ENCODE data around the gene SPATA24. TPM values are rescaled to one million over a fixed set of nuclear protein-coding genes. Genes with fewer than 3 reads are reported as not detected.
"Not testable (repeated sequence)": the region's sequence is repeated elsewhere in the genome, so short reads cannot be mapped to it uniquely, and the experiment has no call there.

SPATA24 gene
- polyA plus RNA-seq, 4 donors, result 9.6 to 13.8 (median 11.7) TPM

DNA sequence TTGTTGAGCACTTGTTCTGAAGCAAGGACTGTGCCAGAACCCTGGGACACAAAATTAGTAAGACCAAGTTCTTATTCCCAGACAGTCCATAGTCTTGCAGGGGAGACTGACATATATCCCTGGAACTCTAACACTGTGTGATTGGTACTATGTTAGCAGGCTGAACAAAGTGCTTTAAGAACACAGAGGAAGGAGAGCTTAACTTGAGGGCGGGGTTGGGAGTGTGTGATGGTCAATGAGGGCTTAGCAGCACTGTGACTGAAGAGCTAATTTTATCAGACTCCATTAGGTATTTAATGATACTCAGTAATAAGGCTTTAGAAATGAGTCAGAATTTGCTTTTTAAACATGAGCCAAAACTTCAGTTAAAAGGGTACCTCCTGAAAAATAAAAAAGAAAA is 14.9 kb upstream of the SPATA24 start:
- DNase-seq (ENCODE audit: low read depth in 4 of 4, low spot score in 3 of 4), result no peak

DNA sequence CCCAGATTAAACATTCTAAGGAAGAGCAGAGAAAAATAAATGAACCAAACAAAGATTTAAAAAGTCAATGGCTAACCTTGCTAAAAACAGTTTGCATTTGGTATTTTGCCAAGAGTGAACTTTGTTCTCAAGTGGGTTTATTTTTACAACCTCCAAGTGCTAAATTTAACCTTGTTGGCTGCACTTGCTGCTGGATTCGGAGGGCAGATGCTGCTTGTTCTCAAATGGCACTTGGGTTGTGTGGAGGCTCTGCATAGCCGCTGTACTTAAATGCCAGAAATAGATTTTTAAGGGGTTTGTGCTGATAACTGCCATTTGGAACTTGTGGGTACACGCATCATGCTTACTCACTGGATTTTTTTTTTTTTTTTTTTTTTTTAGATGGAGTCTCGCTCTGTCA is 13.3 kb upstream of the SPATA24 start:
- no peak for DNase-seq (ENCODE audit: low read depth in 4 of 4, low spot score in 3 of 4)

DNA sequence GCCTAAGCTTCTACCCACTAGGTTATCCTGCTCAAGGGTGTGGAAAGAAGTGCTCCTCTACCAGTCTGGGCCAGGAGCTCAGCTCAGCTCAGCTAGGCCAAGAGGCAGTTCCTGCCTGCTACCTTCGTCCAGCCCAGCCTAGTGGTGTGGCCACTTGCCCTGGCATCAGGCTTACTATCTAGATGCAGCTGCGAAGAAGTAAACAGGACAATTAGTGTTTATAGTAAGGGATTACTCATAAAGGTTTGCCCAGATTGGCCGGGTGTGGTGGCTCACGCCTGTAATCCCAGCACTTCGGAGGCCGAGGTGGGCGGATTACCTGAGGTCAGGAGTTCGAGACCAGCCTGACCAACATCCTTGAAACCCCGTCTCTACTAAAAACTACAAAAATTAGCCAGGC is 12.8 kb upstream of the SPATA24 start:
- DNase-seq (ENCODE audit: low read depth in 4 of 4, low spot score in 3 of 4), result no peak

DNA sequence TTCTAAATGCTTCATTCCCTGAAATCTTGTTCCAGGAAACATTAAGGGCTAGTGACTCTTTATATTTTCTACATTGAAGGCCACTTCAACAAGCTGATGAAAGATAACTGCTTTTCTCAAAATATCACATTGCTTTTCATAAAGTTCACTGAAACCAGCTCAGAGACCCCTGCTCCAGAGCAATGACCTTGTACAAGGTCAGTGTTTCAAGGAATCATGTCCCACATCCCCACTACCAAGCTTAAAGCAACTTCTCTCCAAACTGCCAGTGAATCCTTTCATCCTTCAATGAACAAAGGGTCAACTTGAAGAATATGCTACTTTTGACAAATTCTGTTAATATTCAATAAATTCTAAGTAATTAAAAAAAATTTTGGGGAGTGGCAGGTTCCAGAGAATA is 12.0 kb upstream of the SPATA24 start:
- DNase-seq (ENCODE audit: low read depth in 4 of 4, low spot score in 3 of 4), result no peak

DNA sequence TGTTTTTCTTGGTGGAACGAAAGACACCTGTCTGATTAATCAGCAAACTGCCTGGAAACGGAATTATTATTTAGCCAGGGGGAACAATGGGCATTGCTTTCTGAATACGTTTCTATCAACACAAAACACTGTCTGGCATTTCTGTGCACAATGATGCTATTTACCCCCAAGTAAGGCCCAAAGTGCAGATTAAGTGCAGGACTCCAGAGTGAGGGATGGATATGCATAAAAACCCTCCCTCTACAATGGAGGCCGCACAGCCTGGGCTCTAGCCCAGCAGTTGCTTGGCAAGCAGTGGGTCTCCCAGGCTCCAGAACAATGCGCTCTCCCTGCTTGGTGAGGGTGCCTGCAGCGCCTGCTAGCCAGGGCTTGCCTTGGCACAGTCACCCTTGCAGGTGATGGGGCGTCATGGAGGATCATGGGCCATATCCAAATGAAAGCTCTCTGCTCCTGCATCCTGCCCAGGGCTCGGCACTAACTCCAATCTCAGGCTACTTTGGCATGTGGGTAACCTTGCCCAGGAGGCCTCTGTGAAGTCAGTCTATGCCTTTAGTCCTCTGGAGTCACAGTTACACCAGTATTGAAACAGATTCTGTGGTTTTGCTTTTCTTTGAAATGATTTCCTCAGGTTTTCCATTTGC is 11.5 kb upstream of the SPATA24 start:
- DNase-seq (ENCODE audit: low read depth in 4 of 4, low spot score in 3 of 4), result no peak

DNA sequence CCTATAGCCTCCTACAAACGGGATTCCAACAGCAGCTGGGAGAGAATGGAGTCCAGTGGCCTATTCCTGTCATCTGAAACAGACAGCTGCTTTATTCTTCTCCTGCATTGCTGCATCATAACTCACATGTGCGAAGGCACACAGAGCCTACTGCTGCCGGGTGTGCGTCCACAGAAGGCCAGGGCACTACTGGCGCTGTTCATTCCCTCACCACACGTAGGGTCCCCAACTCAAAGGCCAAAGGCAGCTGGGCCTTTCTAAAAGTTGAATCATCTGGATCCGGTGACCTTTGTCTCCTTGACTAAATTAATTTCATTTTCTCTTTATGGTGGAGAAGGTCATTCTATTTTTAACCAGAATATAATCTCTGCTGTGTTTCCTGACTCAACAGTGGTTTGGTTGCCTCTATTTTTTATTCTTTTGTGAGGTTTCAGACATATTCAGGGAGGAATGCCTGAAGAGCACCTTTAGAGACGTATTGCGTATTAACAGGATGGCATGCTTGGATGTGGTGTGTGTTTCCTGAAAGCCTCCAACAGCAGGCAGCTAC is 10.8 kb upstream of the SPATA24 start:
- DNase-seq (ENCODE audit: low read depth in 4 of 4, low spot score in 3 of 4), result no peak

DNA sequence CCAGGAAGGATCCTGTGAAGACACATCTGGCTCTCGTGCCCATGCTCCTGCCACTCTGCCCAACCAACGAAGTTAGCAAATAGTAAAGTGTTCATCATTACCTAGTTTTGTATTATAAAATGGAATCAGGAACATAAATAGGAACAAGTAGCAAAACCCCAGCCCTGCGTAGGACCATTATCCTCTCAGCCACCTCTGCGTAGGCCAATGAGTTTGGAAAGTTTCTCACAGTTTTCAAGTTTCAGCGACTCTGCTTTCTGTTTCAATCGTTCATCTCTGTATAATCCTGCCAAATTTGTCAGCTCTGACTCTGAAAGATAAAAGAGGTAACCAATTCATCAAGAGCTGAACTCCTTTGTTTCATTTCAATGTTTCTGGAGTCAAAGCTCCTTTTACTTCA is 10.1 kb upstream of the SPATA24 start:
- no peak for DNase-seq (ENCODE audit: low read depth in 4 of 4, low spot score in 3 of 4)

DNA sequence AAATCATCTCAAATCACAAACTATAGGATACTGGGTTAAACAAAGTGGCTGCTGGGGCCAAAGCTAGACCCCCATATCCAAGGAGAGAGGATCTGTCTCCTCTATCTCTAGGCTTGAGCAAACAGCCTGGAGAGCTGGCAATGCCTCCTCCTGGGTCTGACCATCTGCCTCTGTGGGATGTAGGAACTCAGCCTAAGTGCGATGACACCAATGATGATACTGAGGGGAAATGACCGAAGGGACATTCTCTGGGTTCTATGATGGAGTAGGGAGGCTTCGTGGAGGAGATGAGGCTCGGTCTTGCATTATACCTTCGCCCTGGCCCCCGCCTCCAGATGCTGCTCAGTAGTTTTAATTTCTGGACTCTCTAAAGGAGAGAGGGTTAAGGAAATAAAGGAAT is 9.3 kb upstream of the SPATA24 start:
- no peak for DNase-seq (ENCODE audit: low read depth in 4 of 4, low spot score in 3 of 4)

DNA sequence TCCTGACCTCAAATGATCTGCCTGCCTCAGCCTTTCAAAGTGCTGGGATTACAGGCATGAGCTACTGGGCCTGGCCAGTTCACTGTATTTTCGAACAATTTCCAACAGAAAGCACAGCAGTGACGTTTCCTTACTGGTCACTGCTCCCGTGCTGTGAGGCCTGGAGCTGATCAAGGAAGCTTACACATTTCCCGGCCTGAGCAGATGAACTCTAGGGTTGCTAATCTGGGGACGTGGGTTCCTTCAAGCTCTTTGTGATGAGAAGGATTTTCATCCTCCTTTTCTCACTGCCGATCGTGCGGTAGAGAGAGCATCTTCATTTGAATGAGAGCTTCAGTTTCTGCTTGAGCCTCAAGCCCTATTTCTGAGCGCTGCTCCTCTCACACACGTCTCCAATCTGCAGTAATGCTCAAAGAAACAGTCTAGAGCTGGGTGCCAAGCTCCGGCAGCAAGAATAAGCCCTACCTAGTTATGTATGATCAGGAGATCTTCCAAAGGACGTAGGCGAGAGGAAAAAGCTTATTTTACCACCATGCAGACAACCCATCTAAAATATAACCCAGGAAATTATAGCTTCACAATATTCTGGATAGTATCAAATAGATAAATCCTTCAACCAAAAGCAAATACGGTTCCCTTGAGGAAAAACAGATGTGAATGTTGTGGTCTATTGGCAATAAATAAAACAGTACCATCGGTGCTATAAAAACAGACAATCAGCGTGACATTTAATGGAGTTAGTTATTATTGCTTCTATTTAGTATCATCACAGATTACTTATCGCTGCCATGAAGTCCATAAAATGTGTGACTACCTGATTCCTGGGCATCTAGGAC is 7.3 kb upstream of the SPATA24 start:
- DNase-seq (ENCODE audit: low read depth in 4 of 4, low spot score in 3 of 4), result no peak

DNA sequence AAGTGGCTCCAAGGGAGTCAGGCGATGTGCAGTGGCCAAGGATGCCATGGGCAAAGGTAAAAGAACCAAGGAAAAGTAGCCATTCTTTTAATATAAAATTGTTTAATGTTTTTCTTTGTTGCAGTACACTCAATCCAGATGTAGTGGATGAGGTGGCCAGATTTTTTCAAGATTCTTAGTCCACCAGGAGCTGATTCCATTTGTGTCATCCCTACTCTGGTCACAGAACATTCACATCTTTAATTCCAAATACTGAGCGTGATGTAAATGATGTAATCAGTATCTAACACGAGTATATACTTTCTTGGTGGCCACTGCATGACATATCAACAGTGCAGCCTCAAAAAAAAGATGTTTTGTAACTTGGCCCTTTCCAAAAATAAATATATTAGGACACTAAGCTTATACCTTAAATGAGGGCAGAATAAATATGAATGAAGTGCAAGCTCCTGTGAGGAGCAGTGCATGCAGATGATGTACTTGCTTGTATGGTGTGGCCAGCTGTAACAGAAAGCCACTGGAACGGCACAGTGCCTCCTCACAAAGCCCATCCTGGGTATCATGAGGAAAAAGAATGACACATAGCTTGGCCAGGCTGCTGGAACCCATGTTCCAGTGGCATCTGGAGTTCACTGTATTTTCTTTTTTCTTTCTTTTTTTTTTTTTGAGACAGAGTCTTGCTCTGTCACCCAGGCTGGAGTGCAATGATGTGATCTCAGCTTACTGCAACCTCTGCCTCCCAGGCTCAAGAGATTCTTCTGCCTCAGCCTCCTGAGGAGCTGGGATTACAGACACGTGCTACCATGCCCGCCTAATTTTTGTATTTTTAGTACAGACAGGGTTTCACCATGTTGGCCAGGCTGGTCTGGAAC is 6.5 kb upstream of the SPATA24 start:
- DNase-seq (ENCODE audit: low read depth in 4 of 4, low spot score in 3 of 4), result no peak

DNA sequence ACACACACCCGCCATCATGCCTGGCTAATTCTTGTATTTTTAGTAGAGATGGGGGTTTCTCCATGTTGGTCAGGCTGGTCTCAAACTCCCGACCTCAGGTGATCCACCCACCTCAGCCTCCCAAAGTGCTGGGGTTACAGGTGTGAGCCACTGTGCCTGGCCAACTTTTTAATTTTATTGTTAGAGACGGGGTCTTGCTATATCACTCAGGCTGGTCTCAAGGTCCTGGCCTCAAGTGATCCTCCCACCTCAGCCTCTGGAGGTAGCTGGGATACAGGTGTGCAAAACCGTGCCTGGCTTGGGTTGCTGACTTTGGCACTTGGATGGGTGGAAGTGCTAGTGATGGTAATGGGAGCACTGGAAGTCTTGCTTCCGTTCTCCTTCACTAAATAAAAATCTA is 5.2 kb upstream of the SPATA24 start:
- not testable (repeated sequence) for DNase-seq (ENCODE audit: low read depth in 4 of 4, low spot score in 3 of 4)

DNA sequence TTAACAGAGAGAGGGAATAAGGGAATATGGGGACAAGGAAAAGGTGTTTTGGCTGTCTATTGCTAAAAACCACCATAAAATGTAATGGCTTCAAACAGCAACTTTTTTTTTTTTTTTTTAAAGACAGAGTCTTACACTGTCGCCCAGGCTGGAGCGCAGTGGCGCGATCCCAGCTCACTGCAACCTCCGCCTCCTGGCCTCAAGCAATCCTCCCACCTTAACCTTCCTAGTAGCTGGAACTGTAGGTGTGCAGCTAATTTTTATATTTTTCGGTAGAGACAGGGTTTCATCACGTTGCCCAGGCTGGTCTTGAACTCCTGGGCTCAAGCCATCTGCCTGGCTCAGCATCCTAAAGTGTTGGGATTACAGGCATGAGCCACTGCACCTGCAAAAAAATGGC is 4.3 kb upstream of the SPATA24 start:
- DNase-seq (ENCODE audit: low read depth in 4 of 4, low spot score in 3 of 4), result no peak

DNA sequence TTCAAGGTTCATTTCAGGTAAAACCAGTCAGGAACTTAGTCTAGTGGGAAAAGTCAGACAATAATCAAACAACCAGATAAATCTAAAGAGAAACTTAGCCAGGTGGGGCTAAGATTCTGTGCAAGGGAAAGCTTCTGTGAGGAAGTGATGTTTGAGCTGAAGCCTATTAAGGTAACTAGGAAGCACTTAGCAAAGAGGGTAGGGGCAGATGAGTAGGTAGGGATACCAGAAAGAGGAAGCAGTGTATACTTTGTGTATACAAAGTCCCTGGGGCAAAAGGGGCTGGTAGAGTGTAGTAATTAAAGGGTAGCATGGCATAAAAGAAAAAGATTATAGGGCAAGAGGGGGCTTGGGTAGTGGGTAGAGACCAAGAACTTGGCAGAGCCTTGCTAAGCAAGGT is 3.6 kb upstream of the SPATA24 start:
- no peak for DNase-seq (ENCODE audit: low read depth in 4 of 4, low spot score in 3 of 4)

DNA sequence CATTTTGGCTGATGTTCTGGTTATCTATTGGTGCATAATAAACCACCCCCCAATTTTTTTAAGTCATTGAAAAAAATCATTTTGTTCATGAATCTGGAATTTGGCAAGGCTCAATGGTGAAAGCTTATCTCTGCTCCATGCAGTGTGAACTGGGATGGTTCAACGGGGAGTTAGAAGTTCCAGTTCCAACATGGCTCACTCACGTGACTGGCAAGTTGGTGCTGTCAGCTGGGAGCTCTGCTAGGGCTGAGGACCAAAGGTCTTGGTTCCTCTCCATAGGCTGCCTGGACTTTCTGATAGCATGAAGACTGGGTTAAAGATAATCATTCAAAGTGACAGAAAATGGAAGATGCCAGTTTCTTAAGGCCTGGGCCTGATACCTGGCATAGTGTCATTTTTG is 3.1 kb upstream of the SPATA24 start:
- DNase-seq (ENCODE audit: low read depth in 4 of 4, low spot score in 3 of 4), result no peak

DNA sequence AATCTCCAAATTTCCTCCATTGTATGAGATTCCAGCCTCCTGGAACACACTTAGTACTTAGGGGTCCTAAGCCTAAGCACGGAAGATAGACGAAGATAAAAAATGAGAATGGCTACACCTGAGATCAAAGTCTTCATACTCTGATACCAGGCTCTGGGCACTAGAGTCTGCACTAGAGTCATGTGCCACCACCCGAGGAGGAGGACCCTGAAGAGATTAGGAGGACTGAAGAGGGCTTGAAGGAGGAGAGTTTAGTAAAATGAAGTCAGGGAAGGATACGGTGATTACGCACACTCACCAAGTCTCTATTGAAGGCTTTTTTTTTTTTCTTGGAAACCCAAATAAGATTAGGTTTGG is 573 bp upstream of the SPATA24 start:
- no peak for DNase-seq (ENCODE audit: low read depth in 4 of 4, low spot score in 3 of 4)

DNA sequence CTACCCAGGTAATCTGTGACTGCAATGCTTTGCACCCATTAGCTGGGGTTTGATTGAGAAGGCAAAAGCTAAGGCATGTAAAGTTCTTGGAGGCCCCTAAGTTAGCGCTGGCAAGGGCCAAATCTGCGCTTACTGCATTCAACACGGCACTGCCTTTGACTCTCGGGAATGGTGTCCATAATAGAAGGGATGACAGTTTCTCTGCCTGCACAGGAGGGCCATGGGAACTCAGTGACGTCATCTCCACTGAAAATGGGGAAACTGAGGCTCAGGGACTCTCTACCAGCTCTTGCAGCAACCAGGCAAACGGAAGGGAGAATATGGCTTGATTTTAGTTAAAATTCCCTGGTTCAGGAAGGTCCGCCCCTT is 487 bp downstream of the SPATA24 start:
- DNase-seq (ENCODE audit: low read depth in 4 of 4, low spot score in 3 of 4), result no peak

DNA sequence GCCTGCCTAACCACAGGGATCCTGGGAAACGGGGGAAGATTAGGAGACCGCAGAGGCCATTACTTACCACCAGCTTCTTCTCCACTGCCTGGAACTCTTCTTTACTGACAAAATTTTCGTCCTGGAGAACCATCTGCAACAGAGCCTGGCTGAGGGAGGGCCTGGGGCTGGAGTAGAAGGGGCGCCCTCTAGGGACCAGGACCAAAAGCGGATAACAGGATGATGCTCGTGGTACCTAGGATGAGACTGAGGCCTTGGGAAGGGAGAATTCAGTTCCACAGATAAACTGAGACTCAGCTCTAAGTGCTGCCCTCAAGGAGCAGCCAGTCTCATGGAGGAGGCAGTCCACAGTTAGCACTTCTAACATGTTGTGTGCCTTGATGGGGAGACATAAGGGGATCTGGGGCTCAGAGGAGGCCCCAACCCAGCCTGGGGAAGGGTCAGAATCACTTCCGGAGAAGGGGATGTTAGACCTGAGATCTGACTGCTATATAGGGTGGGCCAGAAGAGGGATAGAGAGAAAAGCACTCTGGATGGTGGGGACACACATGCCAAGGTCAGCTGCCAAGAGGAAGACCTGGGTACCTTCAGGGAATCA is 1.2 kb downstream of the SPATA24 start:
- DNase-seq (ENCODE audit: low read depth in 4 of 4, low spot score in 3 of 4), result no peak

DNA sequence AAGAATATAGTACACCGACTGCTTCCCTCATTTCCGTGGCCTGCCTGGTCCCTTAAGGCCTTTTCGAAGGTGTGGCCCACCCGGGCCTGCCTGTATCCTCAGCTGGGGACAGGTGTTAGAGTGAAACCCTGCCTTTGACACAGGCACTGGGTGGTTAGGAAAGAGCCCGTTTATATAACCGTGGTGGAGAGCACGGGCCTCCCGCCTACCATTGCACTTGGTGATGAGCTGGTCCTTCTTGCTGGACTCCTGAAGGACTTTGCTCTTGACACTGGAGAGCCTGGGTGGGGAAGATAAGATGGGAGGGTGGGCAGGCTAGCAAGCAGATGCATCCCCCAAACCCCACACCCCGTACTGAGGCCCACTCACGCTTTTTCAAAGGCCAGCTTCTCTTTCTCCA is 2.3 kb downstream of the SPATA24 start:
- DNase-seq (ENCODE audit: low read depth in 4 of 4, low spot score in 3 of 4), result no peak

DNA sequence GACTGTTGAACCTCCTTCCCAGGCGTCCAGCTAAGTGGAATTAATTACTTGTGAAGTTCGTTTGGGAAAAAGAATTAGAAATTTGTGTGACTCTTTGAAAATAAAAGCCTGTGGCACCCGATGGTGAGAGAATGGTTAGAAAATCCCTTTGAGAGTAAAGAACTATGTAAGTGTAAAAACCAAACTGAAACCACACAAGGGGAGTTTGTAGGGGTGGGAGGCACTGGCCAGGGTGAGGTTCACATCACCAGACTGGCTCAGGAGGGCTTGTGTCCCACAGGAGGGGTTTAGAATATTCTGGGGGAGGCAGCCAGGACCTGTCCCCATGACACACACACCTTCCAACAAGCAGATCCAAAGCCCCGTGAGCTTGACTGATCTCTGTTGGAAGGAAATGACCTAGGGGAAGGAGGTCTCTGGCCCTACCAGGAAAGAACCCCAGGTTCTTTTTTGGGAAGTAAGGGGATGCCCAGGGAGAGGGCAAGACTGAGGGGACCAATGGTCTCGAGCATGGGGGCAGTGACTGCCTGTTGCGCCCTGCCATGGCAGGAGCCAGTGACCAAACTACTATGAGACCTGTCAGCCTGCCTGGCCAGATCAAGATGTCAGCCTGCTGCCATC is 4.3 kb downstream of the SPATA24 start:
- DNase-seq (ENCODE audit: low read depth in 4 of 4, low spot score in 3 of 4), result no peak

DNA sequence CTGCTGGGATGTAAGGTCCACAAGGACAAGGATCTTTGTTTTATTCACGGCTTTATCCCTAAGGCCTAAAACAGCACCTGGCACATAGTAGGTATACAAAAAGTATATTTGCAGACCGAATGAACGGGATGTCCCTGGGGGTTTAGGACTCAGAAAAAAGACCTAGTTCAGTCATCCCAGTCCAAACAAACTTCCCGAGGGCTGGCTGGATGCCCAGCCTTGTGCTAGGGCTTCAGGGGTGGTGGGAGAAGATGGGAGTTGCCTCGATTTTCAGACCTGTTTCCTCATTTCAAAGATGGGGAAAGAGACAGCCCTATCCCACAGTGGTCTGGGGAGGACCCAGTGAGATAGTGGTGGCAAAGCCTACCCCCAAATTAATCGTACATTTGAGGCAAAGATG is 6.0 kb downstream of the SPATA24 start:
- no peak for DNase-seq (ENCODE audit: low read depth in 4 of 4, low spot score in 3 of 4)

All from right renal pelvis (tissue), 4 donors.